GM21390 (cell line): ENCODE measurements around the gene AGPAT4.
"Not testable (repeated sequence)": the region's sequence is repeated elsewhere in the genome, so short reads cannot be mapped to it uniquely, and the experiment has no call there.

Experiments
- ATAC-seq: cut with Tn5 transposase; IDR thresholded peaks from one replicate; pipeline ENCODE4 v1.9.1; 2021; ENCODE audit not compliant: unreplicated experiment

Gene AGPAT4

GRCh38 chr6:161228921-161229591, 44.8 kb downstream of the AGPAT4 start:
- peak; percentile 55 for ATAC-seq

- ATAC-seq = no peak
Measured at GRCh38 chr6:161228096-161228495, 45.8 kb downstream of the AGPAT4 start.

- ATAC-seq = no peak
Measured at GRCh38 chr6:161227004-161227960, 46.6 kb downstream of the AGPAT4 start.

GRCh38 chr6:161226009-161226964, 47.6 kb downstream of the AGPAT4 start:
- peak; percentile 43 for ATAC-seq

GRCh38 chr6:161225681-161226008, 48.2 kb downstream of the AGPAT4 start:
- ATAC-seq = no peak

GRCh38 chr6:161224951-161225680, 48.7 kb downstream of the AGPAT4 start:
- not testable (repeated sequence) for ATAC-seq

GRCh38 chr6:161223646-161224045, 50.2 kb downstream of the AGPAT4 start:
- ATAC-seq = no peak

- no peak for ATAC-seq
Measured at GRCh38 chr6:161222706-161223234, 51.1 kb downstream of the AGPAT4 start.

- ATAC-seq = no peak
Measured at GRCh38 chr6:161220346-161220745, 53.5 kb downstream of the AGPAT4 start.

GRCh38 chr6:161219680-161220079, 54.2 kb downstream of the AGPAT4 start:
- ATAC-seq = no peak

- ATAC-seq = no peak
Measured at GRCh38 chr6:161218222-161218621, 55.6 kb downstream of the AGPAT4 start.

- ATAC-seq = no peak
Measured at GRCh38 chr6:161217628-161218027, 56.2 kb downstream of the AGPAT4 start.

- ATAC-seq = no peak
Measured at GRCh38 chr6:161216616-161217205, 57.1 kb downstream of the AGPAT4 start.

- no peak for ATAC-seq
Measured at GRCh38 chr6:161215876-161216615, 57.8 kb downstream of the AGPAT4 start.

GRCh38 chr6:161215193-161215592, 58.7 kb downstream of the AGPAT4 start:
- ATAC-seq = no peak

GRCh38 chr6:161214722-161215121, 59.1 kb downstream of the AGPAT4 start:
- no peak for ATAC-seq

GRCh38 chr6:161212902-161213301, 61.0 kb downstream of the AGPAT4 start:
- no peak for ATAC-seq

- ATAC-seq = no peak
Measured at GRCh38 chr6:161211380-161212035, 62.4 kb downstream of the AGPAT4 start.

- no peak for ATAC-seq
Measured at GRCh38 chr6:161210857-161211256, 63.0 kb downstream of the AGPAT4 start.
